GM21723 (cell line): ENCODE measurements around the gene DEFB131B.
"Not testable (repeated sequence)": the region's sequence is repeated elsewhere in the genome, so short reads cannot be mapped to it uniquely, and the experiment has no call there.

ENCODE experiments used
- ATAC-seq: cut with Tn5 transposase; IDR thresholded peaks from one replicate; pipeline ENCODE4 v1.9.1; 2021; ENCODE audit warnings: mild to moderate bottlenecking, moderate library complexity; ENCODE audit not compliant: unreplicated experiment

The DEFB131B gene, protein sequence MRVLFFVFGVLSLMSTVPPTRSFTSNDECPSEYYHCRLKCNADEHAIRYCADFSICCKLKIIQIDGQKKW

GRCh38 chr11:71878059-71878458 is at the start of gene DEFB131B:
DEFB131B (plus strand) TSS chr11:71878453; CDS start chr11:71878453, 0 bp downstream.
- ATAC-seq = not testable (repeated sequence)

- not testable (repeated sequence) for ATAC-seq
These were observed 49.0 kb upstream of the DEFB131B start for GRCh38 chr11:71829247-71829646.

DNA sequence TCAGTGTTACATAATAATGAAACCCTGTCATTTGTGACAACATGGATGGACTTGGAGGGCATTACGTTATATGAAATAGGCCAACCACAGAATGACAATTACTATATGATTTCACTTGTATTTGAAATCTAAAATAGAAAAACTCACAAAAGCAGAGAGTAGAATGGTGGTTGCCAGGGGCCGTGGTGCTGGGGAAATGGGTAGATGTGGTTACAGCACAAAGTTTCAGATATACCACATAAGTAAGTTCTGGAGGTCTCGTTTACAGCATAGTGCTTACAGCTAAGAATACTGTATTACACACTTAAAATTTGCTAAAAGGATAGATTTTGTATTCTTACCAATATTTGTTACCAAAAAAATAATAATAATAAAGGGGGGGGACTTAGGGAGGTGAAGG is 48.6 kb upstream of the DEFB131B start:
- ATAC-seq = not testable (repeated sequence)

- ATAC-seq = not testable (repeated sequence)
These were observed 45.4 kb upstream of the DEFB131B start, which contains the start of gene DEFB108B for GRCh38 chr11:71832811-71833210. DEFB108B (plus strand) TSS chr11:71833200; CDS start chr11:71833200, 0 bp downstream.

GRCh38 chr11:71842720-71843119 is 35.5 kb upstream of the DEFB131B start:
- ATAC-seq = not testable (repeated sequence)

DNA sequence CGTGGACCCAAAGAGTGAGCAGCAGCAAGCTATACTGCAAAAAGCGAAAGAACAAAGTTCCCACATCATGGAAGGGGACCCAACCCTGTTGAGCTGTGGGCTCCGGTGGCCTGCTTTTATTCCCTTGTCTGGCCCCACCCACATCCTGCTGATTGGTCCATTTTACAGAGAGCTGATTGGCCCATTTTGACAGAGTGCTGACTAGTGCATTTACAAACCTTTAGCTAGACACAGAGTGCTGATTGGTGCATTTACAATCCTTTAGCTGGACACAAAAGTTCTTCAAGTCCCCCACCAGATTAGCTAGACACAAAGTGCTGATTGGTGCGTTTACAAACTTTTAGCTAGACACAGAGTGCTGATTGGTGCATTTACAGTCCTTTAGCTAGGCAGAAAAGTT is 34.9 kb upstream of the DEFB131B start:
- not testable (repeated sequence) for ATAC-seq

DNA sequence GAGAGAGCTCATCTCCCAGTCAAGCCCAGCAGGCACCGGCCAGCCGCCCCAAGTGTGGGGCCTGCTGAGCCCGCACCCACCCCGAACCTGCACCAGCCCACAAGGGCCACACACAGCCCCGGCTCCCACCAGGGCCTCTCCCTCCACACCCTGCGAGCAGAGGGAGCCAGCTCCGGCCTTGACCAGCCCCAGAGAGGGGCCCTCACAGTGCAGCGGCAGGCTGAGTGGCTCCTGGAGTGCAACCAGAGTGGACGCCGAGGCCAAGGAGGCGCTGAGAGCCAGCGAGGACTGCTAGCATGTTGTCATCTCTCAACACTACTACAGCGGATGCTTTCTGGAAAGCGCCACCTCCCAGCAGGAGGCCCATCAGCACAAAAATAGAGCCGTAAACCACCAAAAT is 34.4 kb upstream of the DEFB131B start:
- ATAC-seq = no peak

- not testable (repeated sequence) for ATAC-seq
These were observed 24.4 kb upstream of the DEFB131B start for GRCh38 chr11:71853895-71854294.

- ATAC-seq = not testable (repeated sequence)
These were observed 22.4 kb upstream of the DEFB131B start for GRCh38 chr11:71855880-71856279.

- ATAC-seq = not testable (repeated sequence)
These were observed 17.4 kb upstream of the DEFB131B start for GRCh38 chr11:71860835-71861234.

DNA sequence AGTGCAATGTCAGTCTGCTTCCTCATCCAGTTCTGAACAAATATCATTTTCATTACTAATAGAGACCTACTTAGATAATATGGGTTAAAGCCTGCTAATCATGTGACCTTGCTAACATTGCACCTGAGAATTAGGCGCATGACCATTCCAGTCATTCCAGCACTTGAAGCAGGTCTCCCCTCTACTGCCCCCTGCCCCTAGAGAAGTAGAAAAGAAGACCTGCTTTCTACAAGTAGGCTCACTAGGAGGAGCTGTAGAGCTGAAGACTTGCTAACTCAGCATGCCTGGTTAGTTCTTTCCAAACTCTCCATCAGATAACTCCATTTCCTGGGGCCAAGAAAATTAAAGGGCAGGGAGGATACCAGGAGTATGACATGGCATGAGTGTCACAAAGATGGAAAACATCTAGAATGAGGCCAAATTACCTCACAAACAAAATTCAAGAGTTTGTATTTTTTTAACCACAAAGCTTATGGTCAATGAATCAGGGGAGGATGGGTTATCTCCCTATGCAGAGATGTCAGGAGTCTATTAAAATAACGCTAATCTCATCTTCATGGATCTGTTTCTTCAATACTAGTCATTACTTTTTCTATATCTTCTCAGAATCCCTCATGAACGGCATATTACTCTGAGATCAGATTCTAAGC is 14.2 kb upstream of the DEFB131B start:
- not testable (repeated sequence) for ATAC-seq

DNA sequence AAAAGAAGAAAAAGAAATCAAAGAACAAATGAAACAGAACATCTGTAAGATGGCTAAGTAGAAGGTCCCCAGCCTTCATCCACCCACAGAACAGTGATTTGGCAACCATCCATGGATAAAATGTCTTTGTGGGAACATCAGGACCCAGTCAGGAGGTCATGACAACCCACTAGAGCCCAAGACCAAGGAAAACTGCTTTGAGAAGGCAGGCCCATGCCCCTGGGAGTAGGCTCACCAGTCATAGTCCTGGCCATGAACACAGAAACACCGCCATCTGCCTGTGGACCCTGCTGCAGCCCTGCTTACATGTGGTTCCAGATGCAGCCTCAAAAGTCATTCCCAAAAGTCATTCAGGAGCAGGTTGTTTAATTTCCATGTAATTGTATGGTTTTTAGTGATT is 11.0 kb upstream of the DEFB131B start:
- not testable (repeated sequence) for ATAC-seq

DNA sequence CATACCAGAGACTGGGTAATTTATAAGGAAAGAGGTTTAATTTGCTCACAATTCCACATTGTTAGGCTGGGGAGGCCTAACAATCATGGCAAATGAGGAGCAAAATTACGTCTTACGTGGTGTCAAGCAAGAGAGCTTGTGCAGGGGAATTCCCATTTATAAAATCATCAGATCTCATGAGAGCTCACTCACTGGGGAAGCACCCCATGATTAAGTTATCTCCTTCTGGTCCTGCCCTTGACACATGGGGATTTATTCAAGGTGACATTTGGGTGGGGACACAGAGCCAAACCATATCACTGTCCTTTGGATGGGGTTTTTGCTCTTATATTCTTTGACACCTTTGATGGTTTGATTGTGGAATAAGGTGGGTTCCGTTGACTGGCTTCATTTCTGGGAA is 8.3 kb upstream of the DEFB131B start:
- not testable (repeated sequence) for ATAC-seq

DNA sequence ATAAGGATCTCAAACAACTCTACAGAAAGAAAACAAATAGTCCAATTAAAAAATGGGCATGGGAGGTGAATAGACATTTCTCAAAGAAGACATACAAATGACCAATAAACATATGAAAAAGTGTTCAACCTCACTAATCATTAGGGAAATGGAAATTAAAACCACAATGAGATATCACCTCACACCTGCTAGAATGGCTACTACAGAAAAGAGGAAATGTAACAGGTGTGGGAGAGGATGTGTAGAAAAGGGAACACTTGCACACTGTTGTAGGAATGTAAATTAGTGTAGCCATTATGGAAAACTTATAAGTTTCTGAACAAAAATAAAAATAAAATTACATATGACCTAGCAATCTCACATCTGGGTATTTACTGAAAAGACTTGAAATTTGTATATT is 7.6 kb upstream of the DEFB131B start:
- ATAC-seq = not testable (repeated sequence)

- ATAC-seq = not testable (repeated sequence)
These were observed 2.0 kb upstream of the DEFB131B start for GRCh38 chr11:71876262-71876661.

DNA sequence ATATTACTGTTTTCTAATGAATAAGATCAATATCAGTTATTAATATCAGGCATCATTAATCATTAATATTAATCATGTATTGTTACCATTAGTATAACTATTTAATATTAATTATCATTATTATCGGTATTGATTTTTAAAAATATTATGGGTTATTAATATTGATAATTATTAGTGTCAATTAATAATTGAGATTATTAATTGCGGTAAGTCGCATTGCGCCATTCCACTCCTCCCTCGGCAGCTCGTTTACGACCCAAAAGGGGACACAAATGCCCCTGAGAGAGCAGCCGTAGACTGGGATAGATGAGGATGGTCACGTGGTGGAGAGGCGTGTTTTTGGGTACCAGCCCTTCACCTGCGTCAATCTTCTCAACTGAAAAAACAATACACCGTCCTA is 7.6 kb downstream of the DEFB131B start:
- ATAC-seq = not testable (repeated sequence)

DNA sequence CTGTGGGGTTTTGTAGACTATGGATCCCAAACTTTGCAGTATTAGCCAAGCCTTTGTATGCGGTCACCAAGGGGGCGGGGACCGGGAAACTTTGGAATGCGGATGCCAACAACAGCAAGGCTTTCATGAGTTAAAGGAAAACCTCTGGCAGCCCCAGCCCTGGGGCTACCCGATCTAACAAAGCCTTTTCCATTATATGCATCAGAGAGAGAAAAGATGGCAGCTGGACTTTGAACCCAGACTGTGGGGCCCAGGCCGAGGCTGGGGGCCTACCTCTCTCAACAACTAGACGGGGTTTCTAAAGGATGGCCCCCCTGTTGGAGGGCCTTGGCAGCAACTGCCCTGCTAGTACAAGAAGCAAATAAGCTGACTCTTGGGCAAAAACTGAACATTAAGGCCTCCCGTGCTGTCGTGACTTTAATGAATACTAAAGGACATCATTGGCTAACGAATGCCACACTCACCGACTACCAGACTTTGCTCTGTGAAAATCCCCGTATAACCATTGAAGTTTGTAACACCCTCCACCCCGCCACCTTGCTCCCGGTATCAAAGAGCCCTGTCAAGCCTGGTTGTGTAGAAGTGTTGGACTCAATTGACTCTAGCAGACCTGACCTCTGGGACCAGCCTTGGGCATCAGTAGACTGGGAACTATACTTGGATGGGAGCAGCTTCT is 10.2 kb downstream of the DEFB131B start:
- ATAC-seq = not testable (repeated sequence)

- not testable (repeated sequence) for ATAC-seq
These were observed 11.1 kb downstream of the DEFB131B start for GRCh38 chr11:71889181-71889872.

DNA sequence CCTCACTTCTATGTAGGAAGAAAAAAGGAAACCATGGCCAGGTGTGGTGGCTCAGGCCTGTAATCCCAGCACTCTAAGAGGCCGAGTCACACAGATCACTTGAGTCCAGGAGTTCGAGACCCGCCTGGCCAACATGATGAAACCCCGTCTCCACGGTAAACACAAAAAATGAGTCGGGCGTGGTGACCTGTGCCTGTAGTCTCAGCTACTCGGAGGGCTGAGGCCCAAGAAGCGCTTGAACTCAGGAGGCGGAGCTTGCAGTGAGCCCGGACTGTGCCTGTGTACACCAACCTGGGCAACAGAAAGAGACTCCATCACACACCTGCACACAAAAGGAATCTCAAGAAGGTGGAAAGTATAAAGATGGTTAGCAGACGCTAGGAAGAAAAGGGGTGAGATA is 17.7 kb downstream of the DEFB131B start:
- ATAC-seq = no peak

GRCh38 chr11:71901137-71901536 is 22.9 kb downstream of the DEFB131B start:
- ATAC-seq = not testable (repeated sequence)

GRCh38 chr11:71908218-71908617 is 30.0 kb downstream of the DEFB131B start:
- ATAC-seq = no peak
